Adrenal gland (tissue), 5 donors: ENCODE data around the gene WWP2.

ENCODE experiments used
- CTCF ChIP-seq, 6 experiments: fragments of 450-650 bp in 4 of 6; fragments of 200-600 bp in 2 of 6; sonication (generic) in 1 of 6; IDR thresholded peaks; 1 replicate in 5 of 6; 2 replicates in 1 of 6; pipeline versions ENCODE4 v1.5.1 to v1.8.0; 2016 to 2021; ENCODE audit warnings: antibody characterized with exemption in 6 of 6, mild to moderate bottlenecking in 2 of 6, moderate library complexity in 1 of 6
- POLR2A ChIP-seq, 2 donors: fragments of 450-650 bp; IDR thresholded peaks; one replicate each; pipeline ENCODE4 v1.6.1; 2017; ENCODE audit warnings: antibody characterized with exemption in 2 of 2, mild to moderate bottlenecking in 2 of 2, moderate library complexity in 1 of 2
- donor health status: DM: no; HTN: no; CAD: no.

DNA sequence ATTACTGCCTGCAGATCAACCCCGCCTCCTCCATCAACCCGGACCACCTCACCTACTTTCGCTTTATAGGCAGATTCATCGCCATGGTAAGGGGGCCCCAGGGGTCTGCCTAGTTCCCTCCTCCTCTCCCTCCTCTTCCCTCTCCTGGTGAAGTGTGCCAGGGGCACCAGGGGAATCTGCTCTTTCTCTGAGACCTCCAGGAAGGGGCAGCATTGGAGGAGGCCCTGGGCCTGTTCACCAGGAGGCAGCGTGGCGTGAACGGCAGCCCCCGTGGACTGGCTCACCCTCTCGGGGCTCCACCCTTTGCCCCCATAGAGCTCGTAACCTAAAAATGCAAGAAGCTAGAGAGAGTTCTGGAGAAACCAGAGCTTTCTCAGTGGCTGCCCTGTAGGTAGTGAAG lies 171.9 kb downstream of the WWP2 start:
- no peak for TF ChIP-seq CTCF (IDR thresholded peaks at IDR 0.05)
- TF ChIP-seq POLR2A (IDR thresholded peaks at IDR 0.05): no peak
